ENCODE measurements around the gene TCF12. TPM values are rescaled to one million over a fixed set of nuclear protein-coding genes. Genes with fewer than 3 reads are reported as not detected.
"Not testable (repeated sequence)": the region's sequence is repeated elsewhere in the genome, so short reads cannot be mapped to it uniquely, and the experiment has no call there.

The TCF12 gene
- total RNA-seq, 1 donor from 2014 or later = 207 TPM

- H3K27me3 Mint-ChIP-seq (ENCODE audit: low read depth) = no peaks in the 10 kb centered on the region
- peaks cover 16% of the 10 kb centered on the region for H3K9me3 Mint-ChIP-seq
- H3K4me3 Mint-ChIP-seq = no peak overlapping the region
- H3K27ac Mint-ChIP-seq (ENCODE audit: unreplicated experiment) = no peak overlapping the region
- peaks cover 50% of the 10 kb centered on the region for H3K36me3 Mint-ChIP-seq (ENCODE audit: low read depth)
- TF ChIP-seq, protein P1, sequence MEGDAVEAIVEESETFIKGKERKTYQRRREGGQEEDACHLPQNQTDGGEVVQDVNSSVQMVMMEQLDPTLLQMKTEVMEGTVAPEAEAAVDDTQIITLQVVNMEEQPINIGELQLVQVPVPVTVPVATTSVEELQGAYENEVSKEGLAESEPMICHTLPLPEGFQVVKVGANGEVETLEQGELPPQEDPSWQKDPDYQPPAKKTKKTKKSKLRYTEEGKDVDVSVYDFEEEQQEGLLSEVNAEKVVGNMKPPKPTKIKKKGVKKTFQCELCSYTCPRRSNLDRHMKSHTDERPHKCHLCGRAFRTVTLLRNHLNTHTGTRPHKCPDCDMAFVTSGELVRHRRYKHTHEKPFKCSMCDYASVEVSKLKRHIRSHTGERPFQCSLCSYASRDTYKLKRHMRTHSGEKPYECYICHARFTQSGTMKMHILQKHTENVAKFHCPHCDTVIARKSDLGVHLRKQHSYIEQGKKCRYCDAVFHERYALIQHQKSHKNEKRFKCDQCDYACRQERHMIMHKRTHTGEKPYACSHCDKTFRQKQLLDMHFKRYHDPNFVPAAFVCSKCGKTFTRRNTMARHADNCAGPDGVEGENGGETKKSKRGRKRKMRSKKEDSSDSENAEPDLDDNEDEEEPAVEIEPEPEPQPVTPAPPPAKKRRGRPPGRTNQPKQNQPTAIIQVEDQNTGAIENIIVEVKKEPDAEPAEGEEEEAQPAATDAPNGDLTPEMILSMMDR (conservative IDR thresholded peaks at IDR 0.05) = no peak
- DNase-seq (ENCODE audit: low read depth, low spot score) = no peak
- peaks cover 6% of the 10 kb centered on the region for H3K4me1 Mint-ChIP-seq
These were observed 78.5 kb downstream of the TCF12 start for GRCh38 chr15:56996746-56997470.

- TF ChIP-seq, protein P1 (conservative IDR thresholded peaks at IDR 0.05) = no peak
- H3K4me1 Mint-ChIP-seq = peaks cover 17% of the 10 kb centered on the region
- H3K4me3 Mint-ChIP-seq = no peak overlapping the region
- no peak for DNase-seq (ENCODE audit: low read depth, low spot score)
- peaks cover 4% of the 10 kb centered on the region for H3K9me3 Mint-ChIP-seq
- H3K27me3 Mint-ChIP-seq (ENCODE audit: low read depth) = no peaks in the 10 kb centered on the region
- no peak overlapping the region for H3K27ac Mint-ChIP-seq (ENCODE audit: unreplicated experiment)
- peaks cover 10% of the 10 kb centered on the region for H3K36me3 Mint-ChIP-seq (ENCODE audit: low read depth)
These were observed 85.0 kb downstream of the TCF12 start for GRCh38 chr15:57003418-57003817.

DNA sequence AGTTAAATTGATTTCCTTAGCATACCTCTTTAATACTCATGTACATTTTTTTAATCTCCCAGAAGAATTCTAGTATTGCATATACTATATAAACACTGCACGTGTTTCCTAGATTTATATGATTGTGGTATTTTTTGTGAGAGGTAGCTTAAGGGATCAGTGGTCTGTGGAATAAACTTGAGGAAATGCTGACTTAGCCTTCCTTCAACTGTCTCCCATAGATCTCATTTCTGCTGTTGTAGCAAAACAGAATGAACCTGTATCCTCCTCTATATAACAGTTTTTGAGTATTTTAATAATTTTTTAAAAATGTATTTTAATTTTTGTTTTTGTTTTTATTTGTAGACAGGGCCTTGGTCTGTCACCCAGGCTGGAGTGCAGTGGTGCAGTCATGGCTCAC is 86.8 kb downstream of the TCF12 start:
- Mint-ChIP-seq H3K27me3 (ENCODE audit: low read depth) (no peaks in the 10 kb centered on the region), H3K27ac (ENCODE audit: unreplicated experiment) (no peak overlapping the region)
- DNase-seq (ENCODE audit: low read depth, low spot score) = no peak

GRCh38 chr15:57007797-57008196 is 89.4 kb downstream of the TCF12 start:
- DNase-seq (ENCODE audit: low read depth, low spot score); H3K27ac Mint-ChIP-seq (ENCODE audit: unreplicated experiment); H3K36me3 Mint-ChIP-seq (ENCODE audit: low read depth); H3K27me3 Mint-ChIP-seq (ENCODE audit: low read depth); H3K9me3 Mint-ChIP-seq; H3K4me1 Mint-ChIP-seq; H3K4me3 Mint-ChIP-seq: not testable (repeated sequence)

More for the DNA sequence above, 86.8 kb downstream of the TCF12 start:
- H3K9me3 Mint-ChIP-seq = peaks cover 4% of the 10 kb centered on the region
- H3K4me1 Mint-ChIP-seq = peaks cover 17% of the 10 kb centered on the region
- H3K4me3 Mint-ChIP-seq = no peak overlapping the region
- H3K36me3 Mint-ChIP-seq (ENCODE audit: low read depth) = peaks cover 10% of the 10 kb centered on the region
- TF ChIP-seq, protein P1 (conservative IDR thresholded peaks at IDR 0.05) = no peak

DNA sequence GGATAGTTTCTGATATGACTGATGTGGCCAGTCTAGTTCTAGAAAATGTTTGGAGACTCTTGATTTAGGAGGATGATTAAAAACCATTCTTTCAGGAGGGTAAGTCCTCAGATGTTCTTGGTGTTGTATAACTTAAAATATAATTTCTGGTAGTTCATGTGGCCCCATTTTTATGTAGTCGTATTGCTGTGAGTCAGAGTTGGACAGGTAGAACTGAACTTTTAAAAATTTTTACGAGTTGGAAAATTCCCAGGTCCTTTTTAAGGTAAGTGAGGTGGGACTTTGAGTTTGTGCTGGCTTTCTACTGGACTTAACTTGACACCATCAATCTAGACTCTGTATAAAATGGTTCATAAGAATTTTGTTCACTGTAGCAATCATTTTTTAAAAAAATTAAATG is 92.3 kb downstream of the TCF12 start:
- Mint-ChIP-seq H3K9me3 (no peaks in the 10 kb centered on the region), H3K27ac (ENCODE audit: unreplicated experiment) (no peak overlapping the region), H3K36me3 (ENCODE audit: low read depth) (peaks cover 3% of the 10 kb centered on the region), H3K4me3 (no peak overlapping the region), H3K27me3 (ENCODE audit: low read depth) (no peaks in the 10 kb centered on the region), H3K4me1 (no peaks in the 10 kb centered on the region)
- TF ChIP-seq, protein P1 (conservative IDR thresholded peaks at IDR 0.05) = no peak
- no peak for DNase-seq (ENCODE audit: low read depth, low spot score)

GRCh38 chr15:57012556-57012955 is 94.1 kb downstream of the TCF12 start:
- Mint-ChIP-seq H3K4me3 (no peak overlapping the region), H3K27ac (ENCODE audit: unreplicated experiment) (peak overlapping the region; percentile 60), H3K9me3 (no peaks in the 10 kb centered on the region), H3K36me3 (ENCODE audit: low read depth) (peaks cover 3% of the 10 kb centered on the region), H3K4me1 (no peaks in the 10 kb centered on the region), H3K27me3 (ENCODE audit: low read depth) (no peaks in the 10 kb centered on the region)
- no peak for DNase-seq (ENCODE audit: low read depth, low spot score)
- TF ChIP-seq, protein P1 (conservative IDR thresholded peaks at IDR 0.05) = no peak

- DNase-seq (ENCODE audit: low read depth, low spot score); H3K36me3 Mint-ChIP-seq (ENCODE audit: low read depth); H3K4me1 Mint-ChIP-seq; H3K4me3 Mint-ChIP-seq; H3K27ac Mint-ChIP-seq (ENCODE audit: unreplicated experiment); H3K9me3 Mint-ChIP-seq; H3K27me3 Mint-ChIP-seq (ENCODE audit: low read depth): not testable (repeated sequence)
These were observed 96.5 kb downstream of the TCF12 start for GRCh38 chr15:57014896-57015295.
